ENCODE results near the gene SRP19.

The SRP19 gene

GRCh38 chr5:112860929-112861637, at the start of gene SRP19:
SRP19 (plus strand) TSS chr5:112861287; CDS start chr5:112861377, 90 bp downstream.
- in situ Hi-C loops (cut with MboI; ENCODE audit: low pct_unique_long_range_greater_than_20kb, low sequenced_read_pairs, unreplicated experiment): no loop called here
- DNase-seq (ENCODE audit: low spot score): peak; percentile 90
- TF ChIP-seq CTCF (IDR thresholded peaks at IDR 0.05; ENCODE audit: extremely low read depth, insufficient read depth, missing control alignments): no peak

DNA sequence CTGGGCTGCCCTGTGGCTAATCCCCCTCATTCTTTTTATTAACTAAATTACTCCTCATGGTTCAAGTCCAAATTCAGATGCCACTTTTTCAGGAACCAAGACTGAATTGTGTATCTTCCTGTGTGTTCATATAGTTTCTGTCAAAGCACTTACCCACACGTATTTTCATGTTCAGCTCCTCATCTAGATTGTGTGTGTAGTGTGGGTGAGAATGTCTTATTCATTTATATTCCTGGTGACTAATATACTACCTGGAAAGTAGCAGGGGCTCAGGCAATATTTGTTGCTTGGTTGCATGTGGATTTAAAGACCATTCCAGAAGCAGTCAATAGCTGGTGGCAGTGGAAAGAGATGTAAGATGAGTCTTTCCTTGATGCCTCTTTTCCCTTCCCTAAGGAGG, 48.5 kb upstream of the SRP19 start:
- in situ Hi-C loops (cut with MboI; ENCODE audit: low pct_unique_long_range_greater_than_20kb, low sequenced_read_pairs, unreplicated experiment): no loop called here
- TF ChIP-seq CTCF (IDR thresholded peaks at IDR 0.05; ENCODE audit: extremely low read depth, insufficient read depth, missing control alignments): no peak

GRCh38 chr5:112820246-112820645, 40.8 kb upstream of the SRP19 start:
- DNase-seq (ENCODE audit: low spot score): no peak
- in situ Hi-C loops (cut with MboI; ENCODE audit: low pct_unique_long_range_greater_than_20kb, low sequenced_read_pairs, unreplicated experiment): no loop called here
- TF ChIP-seq CTCF (IDR thresholded peaks at IDR 0.05; ENCODE audit: extremely low read depth, insufficient read depth, missing control alignments): no peak

More for the DNA sequence above, 48.5 kb upstream of the SRP19 start:
- DNase-seq (ENCODE audit: low spot score): no peak

- in situ Hi-C loops (cut with MboI; ENCODE audit: low pct_unique_long_range_greater_than_20kb, low sequenced_read_pairs, unreplicated experiment): no loop called here
- TF ChIP-seq CTCF (IDR thresholded peaks at IDR 0.05; ENCODE audit: extremely low read depth, insufficient read depth, missing control alignments): no peak
- no peak for DNase-seq (ENCODE audit: low spot score)
Measured at GRCh38 chr5:112822456-112822855, 38.6 kb upstream of the SRP19 start.

- in situ Hi-C loops (cut with MboI; ENCODE audit: low pct_unique_long_range_greater_than_20kb, low sequenced_read_pairs, unreplicated experiment): no loop called here
- no peak for TF ChIP-seq CTCF (IDR thresholded peaks at IDR 0.05; ENCODE audit: extremely low read depth, insufficient read depth, missing control alignments)
Measured at GRCh38 chr5:112823181-112823580, 37.9 kb upstream of the SRP19 start.

GRCh38 chr5:112823656-112824055, 37.4 kb upstream of the SRP19 start:
- no peak for TF ChIP-seq CTCF (IDR thresholded peaks at IDR 0.05; ENCODE audit: extremely low read depth, insufficient read depth, missing control alignments)
- in situ Hi-C loops (cut with MboI; ENCODE audit: low pct_unique_long_range_greater_than_20kb, low sequenced_read_pairs, unreplicated experiment): no loop called here
- no peak for DNase-seq (ENCODE audit: low spot score)

More at GRCh38 chr5:112823181-112823580, 37.9 kb upstream of the SRP19 start:
- DNase-seq (ENCODE audit: low spot score): no peak

Measured in GM13977 (cell line).